Hippocampal formation (tissue), 2 donors: ENCODE measurements around the gene TEKT1.
A peak's percentile ranks its signal among the peaks of the same experiment; 100 is the strongest.
"Not testable (repeated sequence)": the region's sequence is repeated elsewhere in the genome, so short reads cannot be mapped to it uniquely, and the experiment has no call there.

Experiments used
- DNase-seq, 2 donors: peaks; one replicate each; lab custom pipeline; 2025; lab: John Stamatoyannopoulos, UW

The TEKT1 gene

DNA sequence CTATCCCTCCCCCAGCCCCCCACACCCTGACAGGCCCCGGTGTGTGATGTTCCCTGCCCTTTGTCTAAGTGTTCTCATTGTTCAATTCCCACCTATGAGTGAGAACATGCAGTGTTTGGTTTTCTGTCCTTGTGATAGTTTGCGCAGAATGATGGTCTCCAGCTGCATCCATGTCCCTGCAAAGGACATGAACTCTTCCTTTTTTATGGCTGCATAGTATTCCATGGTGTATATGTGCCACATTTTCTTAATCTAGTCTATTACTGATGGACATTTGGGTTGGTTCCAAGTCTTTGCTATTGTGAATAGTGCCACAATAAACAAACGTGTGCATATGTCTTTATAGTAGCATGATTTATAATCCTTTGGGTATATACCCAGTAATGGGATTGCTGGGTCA, 15.2 kb downstream of the TEKT1 start:
- not testable (repeated sequence) for DNase-seq

DNA sequence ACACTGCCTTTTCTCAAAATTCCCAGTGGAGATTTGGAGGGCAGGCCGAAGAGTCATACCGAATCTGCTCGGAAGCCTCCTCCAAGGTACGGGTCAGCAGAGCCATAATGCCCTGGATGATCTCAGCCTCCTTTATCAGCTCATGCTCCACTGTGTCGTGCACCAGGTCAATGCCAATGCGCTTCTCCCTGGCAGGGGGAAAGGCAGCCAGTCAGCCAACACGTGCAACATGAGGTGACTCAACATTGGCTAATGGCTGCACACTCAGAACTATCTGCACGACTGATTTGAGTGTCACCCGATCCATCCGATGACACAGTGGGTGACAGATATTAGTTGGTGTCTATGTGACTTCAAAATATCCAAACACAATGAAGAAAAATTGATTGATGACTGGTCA, 15.8 kb downstream of the TEKT1 start:
- DNase-seq = no peak

DNA sequence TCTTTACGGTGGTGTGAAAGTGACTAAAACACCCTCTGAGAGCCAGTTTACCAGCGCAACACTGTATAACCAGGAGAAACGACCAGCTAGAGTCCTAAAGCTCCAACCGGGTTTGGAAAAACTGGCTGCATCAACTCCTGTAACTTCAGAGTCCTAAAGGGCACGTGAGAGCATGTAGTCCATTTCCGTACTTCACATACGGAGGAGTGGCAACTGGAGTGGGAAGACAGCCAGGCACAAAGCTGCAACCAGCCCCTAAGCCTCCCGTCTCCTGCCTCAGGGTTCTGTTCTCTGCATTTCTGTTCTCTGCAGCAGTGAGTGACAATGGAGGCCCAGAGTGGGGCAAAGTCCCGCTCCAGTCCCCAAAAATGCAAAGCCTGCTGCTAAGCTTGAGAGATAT, 19.2 kb downstream of the TEKT1 start:
- no peak for DNase-seq

DNA sequence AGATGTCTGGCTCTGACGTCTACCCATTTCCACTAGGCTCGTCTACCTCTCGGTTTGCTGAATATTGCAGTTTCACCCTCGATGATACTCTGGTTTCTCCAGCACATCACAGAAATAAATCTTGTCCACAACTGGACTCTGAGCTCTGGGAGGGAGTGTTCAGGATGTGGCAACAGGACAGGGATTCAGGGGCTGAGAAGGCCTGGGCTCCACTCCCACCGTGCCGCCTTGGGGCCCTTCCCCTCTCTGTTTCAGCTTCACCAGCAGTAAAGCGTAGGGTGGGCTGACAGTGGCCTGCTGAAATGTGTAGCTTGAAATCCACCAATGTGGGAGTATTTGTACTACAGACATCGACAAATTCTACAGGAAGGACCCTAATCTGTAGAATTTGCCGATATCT, 20.0 kb downstream of the TEKT1 start:
- DNase-seq = no peak

DNA sequence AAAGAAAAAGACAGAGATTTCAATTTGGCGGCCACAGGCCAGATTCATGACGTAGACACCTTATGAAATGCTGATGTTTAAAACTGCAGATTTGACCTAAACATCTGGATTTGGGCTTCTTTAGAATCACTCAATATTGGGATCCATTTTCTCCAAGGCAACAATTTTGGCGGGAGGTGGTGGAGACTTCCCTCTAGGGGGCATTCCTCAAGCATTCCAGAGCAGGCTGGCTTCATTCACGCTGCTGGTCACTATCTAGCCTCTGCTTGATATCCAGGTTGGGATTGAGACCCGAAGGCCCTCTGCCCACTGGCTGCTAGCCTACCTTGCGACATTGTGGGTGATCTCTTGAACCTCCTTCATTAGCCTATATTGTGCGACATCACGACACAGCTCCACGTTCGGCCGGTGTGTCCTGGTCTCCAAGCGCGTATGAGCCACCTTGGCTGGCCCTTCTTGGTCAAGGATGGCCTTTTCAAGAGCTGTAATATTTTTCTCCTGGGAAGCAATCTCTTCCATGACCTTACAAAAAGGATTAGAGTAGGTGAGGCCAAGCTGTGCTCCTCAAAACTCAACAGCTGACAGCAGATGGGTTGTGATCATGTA, 31.0 kb downstream of the TEKT1 start:
- no peak for DNase-seq

DNA sequence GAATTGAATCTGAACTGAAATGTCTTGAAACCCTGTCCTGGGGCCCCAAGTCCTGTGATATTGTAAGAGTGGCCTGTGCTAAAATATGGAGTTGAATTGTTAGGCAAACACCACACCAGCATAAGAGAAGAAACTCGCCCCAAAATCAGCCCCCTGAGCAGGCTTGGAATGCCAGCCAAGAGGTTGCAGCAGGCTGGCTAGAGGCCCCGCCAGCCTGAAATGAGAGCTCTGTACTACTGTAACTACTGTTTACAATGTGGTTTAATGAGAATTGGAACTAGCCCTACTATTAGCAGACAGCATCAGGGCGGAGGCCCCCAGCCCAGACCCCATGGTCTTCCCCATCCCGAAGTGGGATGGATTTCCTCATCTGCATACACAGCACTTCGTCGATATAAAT, 31.8 kb downstream of the TEKT1 start:
- DNase-seq = no peak

DNA sequence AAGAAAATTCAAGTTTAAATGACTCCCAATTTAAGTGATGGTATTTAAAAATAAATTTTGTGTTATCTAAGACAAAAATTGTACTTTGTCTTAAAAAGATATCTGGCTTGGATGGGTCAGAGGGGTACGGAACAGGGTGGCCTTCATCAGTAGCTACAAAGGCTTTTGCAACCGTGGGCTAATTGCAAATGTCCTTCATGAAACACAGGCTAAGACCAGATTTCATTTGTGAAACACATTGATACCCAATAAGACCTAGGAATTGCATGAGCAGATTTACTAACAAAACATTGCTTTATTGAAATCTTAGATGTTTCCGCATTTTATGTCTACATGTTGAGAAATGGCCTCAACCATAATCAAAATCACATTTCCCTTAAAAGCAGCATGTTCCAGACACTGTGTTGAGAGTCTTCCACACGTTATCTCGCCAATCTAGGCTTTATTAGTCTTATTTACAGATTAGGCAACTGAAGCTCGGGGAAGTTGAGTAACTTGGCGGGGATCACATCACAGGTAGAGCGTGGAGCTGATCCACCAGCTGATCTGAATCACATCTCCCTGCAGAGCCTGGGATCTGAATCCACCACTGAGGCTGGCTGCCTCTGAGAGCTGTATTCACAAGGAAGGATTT, 33.7 kb downstream of the TEKT1 start:
- no peak for DNase-seq

DNA sequence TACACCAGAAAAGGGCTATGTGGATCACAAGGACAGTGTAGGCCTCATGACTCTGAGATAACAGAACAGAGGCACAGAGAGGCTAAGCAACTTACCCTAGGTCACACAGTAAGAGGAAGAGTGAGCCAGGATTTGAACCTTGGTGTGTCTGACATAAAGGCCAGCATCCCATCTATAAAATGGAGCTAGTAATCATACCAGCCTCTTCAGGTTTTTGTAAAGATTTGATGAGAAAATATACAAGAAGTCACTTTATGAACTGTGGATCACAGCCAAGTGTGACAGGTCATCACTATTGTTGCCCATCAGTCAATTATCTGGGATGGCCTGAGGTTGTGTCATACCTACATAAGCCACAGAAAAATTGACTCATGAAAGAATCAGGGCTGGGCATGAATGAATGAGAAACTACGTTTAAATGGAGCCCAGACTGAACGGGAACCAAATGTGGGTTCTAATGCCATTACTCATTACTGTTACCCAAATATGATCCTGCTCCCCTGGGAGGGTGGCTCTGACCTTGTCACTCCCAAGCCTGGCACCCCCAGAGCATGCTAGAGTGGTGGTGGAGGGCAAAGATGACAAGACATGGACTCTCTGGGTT, 34.5 kb downstream of the TEKT1 start:
- DNase-seq = no peak

DNA sequence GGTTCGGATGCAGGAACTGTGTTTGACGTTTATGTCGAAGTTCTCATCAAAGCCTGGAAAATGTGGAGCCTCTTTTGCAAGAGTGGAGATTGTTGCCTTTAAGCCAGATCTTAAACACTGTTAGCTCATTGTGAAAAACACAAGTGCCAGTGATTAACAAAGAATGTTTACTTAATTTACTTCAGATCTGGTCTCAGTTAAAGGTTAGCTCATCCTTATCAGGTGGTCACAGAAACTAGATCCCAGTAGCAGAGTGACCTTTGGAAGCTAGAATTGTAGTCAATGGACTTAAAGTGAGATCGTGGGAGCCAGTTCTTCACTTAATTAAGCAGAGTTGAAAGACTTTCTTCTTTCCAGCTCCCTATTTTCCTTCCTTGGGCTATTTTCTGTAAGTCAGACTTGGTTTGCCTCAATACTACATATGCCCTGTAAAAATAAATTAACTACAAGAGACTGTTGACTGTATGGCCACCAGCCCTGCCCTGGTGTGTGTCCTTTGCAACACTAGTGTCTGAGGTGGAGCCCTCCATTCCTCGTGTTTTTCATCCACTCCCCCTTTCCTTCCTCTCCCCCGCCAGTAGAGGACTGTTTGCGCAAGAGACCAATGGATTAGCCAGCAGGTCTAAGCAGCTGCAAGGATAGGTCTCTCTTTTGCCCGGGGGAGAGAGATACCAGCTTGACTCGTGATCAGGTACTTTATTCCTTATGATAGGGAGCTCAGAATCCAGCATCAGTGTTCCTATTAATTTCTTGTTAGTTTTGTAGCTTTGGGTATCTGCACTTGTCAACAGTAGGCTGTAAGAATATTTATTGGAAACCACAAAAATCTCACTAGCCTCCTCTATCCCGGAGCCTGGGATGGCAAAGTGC, 35.3 kb downstream of the TEKT1 start:
- DNase-seq = no peak

DNA sequence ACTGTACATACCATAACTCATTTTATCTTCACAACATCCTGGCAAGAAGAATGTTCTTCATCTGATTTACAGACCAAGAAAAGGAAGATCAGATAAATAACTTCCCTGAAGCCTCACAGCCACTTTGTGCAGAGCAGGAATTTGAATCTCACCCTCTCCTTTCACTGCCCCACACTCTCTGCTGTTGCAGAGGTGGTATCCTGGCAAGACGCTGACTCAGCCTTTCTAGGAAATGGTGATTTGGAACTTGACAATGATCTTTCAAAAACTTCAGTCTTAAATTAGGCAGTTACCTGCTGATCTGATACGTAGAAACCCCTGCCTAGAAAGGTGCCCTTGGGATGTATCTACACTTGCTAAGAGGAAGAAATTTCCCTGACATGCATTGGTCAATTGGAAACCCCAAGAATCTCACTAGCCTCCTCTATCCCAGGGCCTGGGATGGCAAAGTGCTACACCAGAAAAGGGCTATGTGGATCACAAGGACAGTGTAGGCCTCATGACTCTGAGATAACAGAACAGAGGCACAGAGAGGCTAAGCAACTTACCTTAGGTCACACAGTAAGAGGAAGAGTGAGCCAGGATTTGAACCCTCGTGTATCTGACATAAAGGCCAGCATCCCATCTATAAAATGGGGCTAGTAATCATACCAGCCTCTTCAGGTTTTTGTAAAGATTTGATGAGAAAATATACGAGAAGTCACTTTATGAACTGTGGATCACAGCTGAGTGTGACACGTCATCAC, 37.6 kb downstream of the TEKT1 start:
- DNase-seq = no peak

DNA sequence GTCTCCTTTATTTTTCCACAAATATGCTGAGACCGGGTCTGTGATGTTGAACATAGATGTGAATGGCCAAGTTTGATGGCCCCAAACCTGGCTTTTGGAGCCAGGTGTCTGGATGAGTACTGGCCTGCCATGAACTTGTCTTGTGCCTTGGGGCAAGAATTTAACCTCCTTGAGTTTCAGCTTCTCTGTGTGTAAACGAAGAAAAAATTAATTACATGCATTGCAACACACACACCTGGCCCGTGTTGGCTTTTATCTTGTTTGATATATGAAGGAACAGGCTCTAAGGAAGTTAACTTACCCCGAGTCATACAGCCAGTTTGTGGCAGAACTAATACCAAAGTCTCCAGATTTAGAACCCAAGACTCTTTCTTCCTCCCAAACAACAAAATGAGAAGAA, 42.4 kb downstream of the TEKT1 start:
- DNase-seq = no peak

DNA sequence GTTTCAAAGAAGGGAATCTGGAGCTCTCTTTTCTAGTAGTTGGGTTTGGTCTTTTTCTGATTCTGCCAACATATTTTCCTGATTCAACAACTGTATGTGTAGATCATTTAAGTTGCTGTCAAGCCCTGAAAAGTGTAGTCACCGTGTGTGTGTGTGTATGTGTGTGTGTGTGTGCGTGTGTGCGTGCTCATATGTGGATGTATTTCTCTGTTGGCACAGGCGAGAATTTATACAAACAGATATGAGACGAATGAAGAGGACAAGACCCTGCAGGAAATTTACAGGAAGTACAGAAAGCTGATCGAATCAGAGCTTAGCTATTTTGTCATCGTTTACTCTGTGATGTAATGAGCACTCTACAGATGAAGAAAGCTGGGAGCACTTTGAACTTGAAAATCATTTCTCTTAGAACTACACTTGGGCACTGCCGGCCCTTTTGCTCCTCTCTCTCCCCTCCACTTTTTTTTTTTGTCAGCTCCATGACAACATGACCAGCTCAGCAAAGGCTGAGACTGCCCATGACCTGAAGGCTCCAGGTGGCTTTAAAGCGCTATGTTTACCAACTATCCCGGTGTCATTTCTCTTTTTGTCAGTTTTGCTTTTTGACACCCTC, 44.3 kb downstream of the TEKT1 start:
- no peak for DNase-seq

DNA sequence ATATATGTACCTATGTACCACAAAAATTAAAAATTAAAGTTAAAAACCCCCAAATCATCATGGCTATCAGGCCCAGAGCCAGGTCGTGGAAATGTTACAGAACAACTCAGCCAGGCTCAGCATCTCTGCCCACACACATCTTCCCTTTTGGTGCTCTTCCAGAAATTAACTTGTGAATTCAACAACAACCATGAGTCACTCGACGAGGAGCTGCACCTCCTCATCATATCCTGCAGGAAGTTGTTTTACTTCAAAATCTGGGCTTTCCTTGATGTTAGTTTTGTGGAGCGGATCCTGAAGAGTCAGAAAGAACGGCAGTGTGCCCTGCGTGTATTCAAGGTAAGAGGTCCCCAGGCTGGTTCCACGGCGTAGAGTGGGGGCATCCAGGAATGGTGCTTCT, 44.9 kb downstream of the TEKT1 start:
- no peak for DNase-seq

DNA sequence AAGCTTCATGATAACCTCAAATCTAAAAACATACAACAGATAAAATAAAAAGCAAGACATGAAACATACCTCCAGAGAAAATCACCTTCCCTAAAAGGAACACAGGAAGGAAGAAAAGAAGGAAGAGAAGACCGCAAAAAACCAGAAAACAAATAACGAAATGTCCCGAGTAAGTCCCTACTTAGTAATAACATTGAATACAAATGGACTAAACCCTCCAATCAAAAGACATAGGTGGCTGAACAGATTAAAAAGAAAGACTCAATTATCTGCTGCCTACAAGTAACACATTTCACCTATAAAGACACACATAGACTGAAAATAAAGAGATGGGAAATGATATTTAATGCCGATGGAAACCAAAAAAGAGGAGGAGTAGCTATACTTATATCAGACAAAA, 49.3 kb downstream of the TEKT1 start:
- no peak for DNase-seq

DNA sequence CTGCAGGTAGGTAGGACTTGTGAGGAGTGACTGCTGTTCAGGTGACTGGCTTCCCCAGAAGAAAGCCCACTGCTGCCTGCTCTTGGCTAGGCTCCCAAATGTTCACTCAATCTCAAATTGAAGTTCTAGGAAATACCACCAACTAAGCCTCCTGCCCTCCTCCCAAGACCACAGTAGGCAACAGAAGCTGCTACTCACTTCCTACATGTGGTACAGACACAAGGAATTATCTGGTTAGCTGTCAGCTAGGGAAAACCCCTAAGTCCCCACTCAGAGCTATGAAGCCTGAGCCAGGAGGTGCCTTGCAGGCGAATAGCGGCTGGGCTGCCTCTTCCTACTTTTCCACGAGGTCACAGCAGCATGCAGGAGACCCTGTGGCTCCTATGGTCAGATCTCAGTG, 50.6 kb downstream of the TEKT1 start:
- DNase-seq = no peak

DNA sequence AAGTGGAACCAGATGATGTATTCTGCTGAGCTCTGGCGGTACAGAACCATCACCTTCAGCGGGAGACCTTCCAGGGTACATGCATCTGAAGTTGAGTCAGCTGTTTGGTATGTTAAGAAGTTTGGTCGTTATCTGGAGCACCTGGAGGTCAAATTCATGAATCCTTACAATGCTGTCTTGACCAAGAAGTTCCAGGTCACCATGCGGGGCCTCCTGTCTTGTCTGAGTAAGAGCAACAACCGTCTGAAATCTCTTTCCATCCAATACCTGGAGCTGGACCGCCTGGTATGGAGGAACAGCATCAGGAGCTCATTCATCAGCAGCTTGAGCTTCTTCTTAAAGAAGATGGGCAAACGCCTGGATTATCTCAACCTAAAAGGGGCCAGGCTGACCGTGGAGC, 51.5 kb downstream of the TEKT1 start:
- no peak for DNase-seq

DNA sequence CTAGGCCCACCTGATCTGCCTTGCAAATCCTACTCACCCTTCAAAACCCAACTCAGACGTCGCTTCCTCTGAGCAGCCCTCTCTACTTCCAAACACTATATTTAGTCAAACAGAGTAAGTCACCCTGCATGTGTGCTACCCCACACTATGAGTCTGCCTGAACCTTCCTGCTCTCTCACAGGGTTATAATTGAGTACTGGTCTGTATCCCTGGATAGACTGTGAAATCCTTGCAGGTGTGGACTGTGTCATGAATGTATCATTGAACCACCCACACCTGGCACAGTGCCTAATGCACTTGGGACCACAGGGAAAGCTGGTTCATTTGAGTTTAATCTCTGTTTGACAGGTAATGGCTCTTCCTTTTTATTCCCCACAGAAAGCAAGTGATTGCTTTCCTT, 52.1 kb downstream of the TEKT1 start:
- no peak for DNase-seq

DNA sequence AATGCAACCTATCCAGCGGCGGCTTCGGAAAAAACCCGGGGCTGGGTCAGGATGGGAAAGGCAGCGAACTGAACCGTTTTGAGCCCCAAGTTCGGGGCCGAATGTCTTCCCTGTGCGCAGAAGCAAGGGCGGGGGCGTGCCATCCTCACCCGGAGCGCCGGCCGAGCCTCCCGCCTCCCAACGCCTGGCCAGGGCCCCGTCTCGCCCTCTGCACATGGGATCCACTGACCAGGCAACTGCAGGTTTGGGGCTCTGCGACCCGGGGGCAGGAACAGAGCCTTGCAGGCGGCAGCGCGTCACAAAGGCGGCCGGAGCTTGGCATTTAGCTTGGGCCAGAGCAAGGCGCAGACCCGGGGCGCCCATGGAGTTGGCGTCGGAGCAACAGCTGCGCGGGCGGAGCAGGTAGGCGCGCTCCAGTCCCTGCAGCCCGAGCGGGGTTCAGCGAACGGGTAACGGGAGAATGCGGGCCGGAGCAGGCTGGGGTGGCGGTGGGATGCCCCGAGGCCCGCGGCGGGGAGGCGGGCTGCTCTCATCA, 55.6 kb downstream of the TEKT1 start, which contains the start of gene FBXO39:
TSS of gene FBXO39 (plus strand) at position 345 of the 535 bp plus-strand sequence. CDS start 3,654 bp downstream, outside the sequence.
- no peak for DNase-seq

DNA sequence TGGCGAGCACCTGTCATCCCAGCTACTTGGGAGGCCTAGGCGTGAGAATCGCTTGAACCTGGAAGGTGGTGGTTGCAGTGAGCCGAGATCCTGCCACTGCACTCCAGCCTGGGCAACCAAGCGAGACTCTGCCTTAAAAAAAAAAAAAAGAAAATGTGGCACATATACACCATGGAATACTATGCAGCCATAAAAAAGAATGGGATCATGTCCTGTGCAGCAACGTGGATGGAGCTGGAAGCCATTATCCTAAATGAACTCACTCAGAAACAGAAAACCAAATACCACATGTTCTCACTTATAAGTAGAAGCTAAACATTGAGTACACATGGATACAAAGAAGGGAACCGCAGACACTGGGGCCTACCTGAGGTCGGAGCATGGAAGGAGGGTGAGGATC, 56.6 kb downstream of the TEKT1 start:
- DNase-seq = not testable (repeated sequence)

DNA sequence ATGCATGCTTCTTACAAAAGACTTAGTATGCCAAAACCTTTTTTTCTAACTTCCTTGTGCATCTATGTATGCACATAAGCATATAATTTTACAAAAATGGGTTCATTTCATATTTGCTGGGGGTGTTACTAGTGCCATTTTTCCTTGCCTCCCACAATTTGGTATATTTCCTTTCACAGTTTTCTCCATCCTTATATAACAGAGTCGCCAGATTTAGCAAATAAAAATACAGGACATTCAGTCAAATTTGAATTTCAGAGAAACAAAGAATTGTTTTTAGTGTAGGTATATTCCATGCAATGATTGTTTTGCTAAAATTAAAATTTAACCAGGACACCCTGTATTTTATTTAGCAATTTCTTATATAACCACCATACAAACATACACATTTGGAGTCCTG, 59.5 kb downstream of the TEKT1 start:
- peak in 1 of 2 donors; percentile 31 for DNase-seq

DNA sequence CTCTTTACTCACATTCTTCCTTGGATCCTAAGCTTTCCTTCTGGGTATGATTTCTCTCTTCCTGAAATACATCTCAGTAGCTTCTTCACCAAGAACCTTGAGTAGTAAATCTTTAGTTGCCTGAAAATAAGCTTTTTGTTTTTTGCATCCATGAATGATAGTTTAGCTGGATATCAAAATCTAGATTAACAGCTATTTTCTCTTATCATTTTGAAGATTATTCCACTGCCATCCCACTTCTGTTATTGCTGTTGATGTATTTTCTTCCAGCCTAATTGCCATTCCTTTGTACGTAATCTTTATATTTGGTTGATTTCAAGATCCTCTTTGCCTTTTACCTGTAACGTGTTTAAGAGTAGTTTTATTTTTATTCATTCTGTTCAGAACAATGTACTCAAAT, 63.1 kb downstream of the TEKT1 start:
- no peak for DNase-seq
